ENCODE data around the gene FANCM. TPM values are rescaled to one million over a fixed set of nuclear protein-coding genes. Genes with fewer than 3 reads are reported as not detected.

The FANCM gene
- polyA plus RNA-seq, 1 donor from 2014 or later, result 5.0 TPM

- Histone ChIP-seq H3K27ac (ENCODE audit: low read length) (no peak overlapping the region), H3K9ac (ENCODE audit: low read length) (no peak overlapping the region), H3K27me3 (ENCODE audit: insufficient read depth, low read depth, low read length) (no peaks in the 10 kb centered on the region), H3F3A (ENCODE audit: insufficient read depth, low read length, poor library complexity, severe bottlenecking) (no peaks in the 10 kb centered on the region), H2AFZ (ENCODE audit: low read depth, low read length) (no peak overlapping the region), H3K4me3 (ENCODE audit: low read length) (no peak overlapping the region), H3K9me2 (ENCODE audit: insufficient read depth, low read length) (no peaks in the 10 kb centered on the region), H3K9me3 (ENCODE audit: low read length) (no peaks in the 10 kb centered on the region), H4K20me1 (ENCODE audit: insufficient read depth) (no peaks in the 10 kb centered on the region), H3K4me2 (ENCODE audit: low read length) (no peak overlapping the region), H3K36me3 (ENCODE audit: insufficient read depth, low read length) (no peaks in the 10 kb centered on the region), H3K79me2 (replicated peaks; ENCODE audit: insufficient read depth, low read length) (no peaks in the 10 kb centered on the region)
- no peak for TF ChIP-seq TAF1 (IDR thresholded peaks at IDR 0.05; ENCODE audit: low read depth)
- no peak for TF ChIP-seq REST (IDR thresholded peaks at IDR 0.05; ENCODE audit: borderline replicate concordance)
- TF ChIP-seq EZH2 (IDR thresholded peaks at IDR 0.05; ENCODE audit: borderline replicate concordance, insufficient read depth, low read length, poor library complexity, severe bottlenecking), result no peak
- no peak for TF ChIP-seq CTCF (IDR thresholded peaks at IDR 0.05; ENCODE audit: poor library complexity, severe bottlenecking)
- TF ChIP-seq MXI1 (conservative IDR thresholded peaks at IDR 0.05; ENCODE audit: poor library complexity, severe bottlenecking), result no peak
- no peak for TF ChIP-seq SMC3 (conservative IDR thresholded peaks at IDR 0.05; ENCODE audit: poor library complexity)
- TF ChIP-seq POLR2AphosphoS5 (IDR thresholded peaks at IDR 0.05), result no peak
- no peak for TF ChIP-seq EP300 (conservative IDR thresholded peaks at IDR 0.05; ENCODE audit: poor library complexity, severe bottlenecking)
- no peak for TF ChIP-seq RAD21 (conservative IDR thresholded peaks at IDR 0.05)
Measured at GRCh38 chr14:45181806-45182205, 46.1 kb downstream of the FANCM start.

GRCh38 chr14:45185100-45185814, 49.5 kb downstream of the FANCM start:
- H3K9me3 ChIP-seq (ENCODE audit: low read length), result no peaks in the 10 kb centered on the region
- no peaks in the 10 kb centered on the region for H3K9me2 ChIP-seq (ENCODE audit: insufficient read depth, low read length)
- H2AFZ ChIP-seq (ENCODE audit: low read depth, low read length), result no peak overlapping the region
- H3K79me2 ChIP-seq (replicated peaks; ENCODE audit: insufficient read depth, low read length), result no peaks in the 10 kb centered on the region
- no peak for TF ChIP-seq TAF1 (IDR thresholded peaks at IDR 0.05; ENCODE audit: low read depth)
- TF ChIP-seq POLR2AphosphoS5 (IDR thresholded peaks at IDR 0.05), result no peak
- no peaks in the 10 kb centered on the region for H3F3A ChIP-seq (ENCODE audit: insufficient read depth, low read length, poor library complexity, severe bottlenecking)
- H3K27me3 ChIP-seq (ENCODE audit: insufficient read depth, low read depth, low read length), result no peaks in the 10 kb centered on the region
- H3K4me3 ChIP-seq (ENCODE audit: low read length), result no peak overlapping the region
- no peaks in the 10 kb centered on the region for H3K36me3 ChIP-seq (ENCODE audit: insufficient read depth, low read length)
- H4K20me1 ChIP-seq (ENCODE audit: insufficient read depth), result no peaks in the 10 kb centered on the region
- H3K27ac ChIP-seq (ENCODE audit: low read length), result no peak overlapping the region
- H3K4me2 ChIP-seq (ENCODE audit: low read length), result no peak overlapping the region
- H3K9ac ChIP-seq (ENCODE audit: low read length), result no peak overlapping the region
